Stimulated activated CD8-positive, alpha-beta memory T cell treated with anti-CD3 and anti-CD28 coated beads, Interleukin-2, amount 100 ng/mL, for 1 hour (primary cell): Measurements from ENCODE around the gene SLC19A1.
A peak's percentile ranks its signal among the peaks of the same experiment; 100 is the strongest.

Experiments used
- DNase-seq, 2 donors: peaks; one replicate each; pipeline ENCODE4 v3.0.0-alpha.2; 2020; ENCODE audit warnings: low read depth in 2 of 2

The SLC19A1 gene

DNA sequence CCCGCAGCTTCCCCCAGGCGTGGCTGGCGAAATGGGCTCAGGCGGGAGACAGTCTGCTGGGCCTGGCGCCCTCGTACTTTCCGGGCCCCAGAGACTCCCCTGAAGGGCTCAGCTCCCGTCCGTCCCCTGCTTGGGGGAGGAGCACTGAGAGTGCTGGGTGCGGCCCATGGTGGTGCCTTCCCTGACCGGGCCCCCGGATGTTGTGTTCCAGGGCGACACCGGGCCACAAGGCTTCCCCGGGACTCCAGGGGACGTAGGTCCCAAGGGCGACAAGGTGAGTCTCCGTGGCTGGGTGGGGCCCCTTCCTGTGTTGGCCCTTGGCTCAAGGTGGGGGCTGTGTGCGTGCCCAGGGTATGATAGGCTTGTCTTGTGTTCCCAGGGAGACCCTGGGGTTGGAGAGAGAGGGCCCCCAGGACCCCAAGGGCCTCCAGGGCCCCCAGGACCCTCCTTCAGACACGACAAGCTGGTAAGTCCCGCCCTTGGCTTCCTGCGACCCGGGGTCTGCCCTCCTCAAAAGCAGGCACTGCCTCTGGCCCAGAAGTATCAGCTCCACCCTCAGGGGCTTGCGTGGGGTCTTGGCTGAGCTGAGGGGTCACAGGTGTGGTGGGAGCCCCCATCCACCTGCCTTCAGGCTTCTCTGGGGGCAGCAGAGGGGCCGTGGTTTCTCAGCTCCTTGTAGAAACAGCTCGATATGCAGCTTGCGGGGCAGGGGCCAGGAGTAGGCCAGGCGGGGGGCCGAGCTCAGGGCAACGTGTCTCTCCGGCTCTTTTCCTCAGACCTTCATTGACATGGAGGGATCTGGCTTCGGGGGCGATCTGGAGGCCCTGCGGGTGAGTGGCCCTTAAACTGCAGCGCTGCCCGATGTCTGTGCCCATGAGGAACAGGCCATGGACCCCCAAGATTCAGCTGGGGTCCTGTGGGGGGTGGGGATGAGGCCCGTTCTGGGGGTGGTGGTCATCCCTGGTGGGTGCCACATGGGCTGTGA, 62.3 kb downstream of the SLC19A1 start:
- DNase-seq, result no peak

DNA sequence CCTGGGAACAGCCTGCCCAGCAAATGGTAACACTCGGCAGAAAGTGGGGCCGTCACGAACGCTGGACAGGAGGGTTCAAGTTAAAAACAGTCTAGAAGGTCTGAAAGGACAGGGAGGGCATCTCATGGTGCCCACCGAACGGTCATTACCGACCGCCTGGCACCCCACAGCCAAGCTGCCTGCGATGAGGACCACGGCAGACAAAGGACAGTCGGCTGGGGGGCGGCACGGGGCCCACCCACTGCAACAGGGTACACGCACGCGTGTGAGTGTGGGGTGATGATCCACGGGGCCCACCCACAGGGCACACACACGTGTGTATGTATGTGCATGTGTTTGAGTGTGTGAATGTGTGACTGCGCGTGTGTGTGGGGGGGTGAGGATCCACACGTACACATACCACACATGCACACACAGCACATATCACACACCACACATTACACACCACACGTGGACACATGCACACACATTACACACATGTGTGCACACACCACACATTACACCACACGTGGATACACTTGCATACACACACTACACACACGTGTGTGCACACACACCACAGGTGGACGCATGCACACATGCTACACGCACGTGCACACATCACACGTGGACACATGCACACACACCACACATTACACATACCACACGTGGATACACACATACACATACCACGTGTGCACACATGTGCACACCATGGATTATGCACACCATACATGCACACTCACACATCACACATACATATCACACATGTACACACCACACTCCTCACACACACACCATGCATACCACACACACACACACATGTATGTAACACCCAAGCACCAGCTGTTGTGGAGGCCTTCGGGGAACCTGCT, 63.2 kb downstream of the SLC19A1 start:
- no peak for DNase-seq

DNA sequence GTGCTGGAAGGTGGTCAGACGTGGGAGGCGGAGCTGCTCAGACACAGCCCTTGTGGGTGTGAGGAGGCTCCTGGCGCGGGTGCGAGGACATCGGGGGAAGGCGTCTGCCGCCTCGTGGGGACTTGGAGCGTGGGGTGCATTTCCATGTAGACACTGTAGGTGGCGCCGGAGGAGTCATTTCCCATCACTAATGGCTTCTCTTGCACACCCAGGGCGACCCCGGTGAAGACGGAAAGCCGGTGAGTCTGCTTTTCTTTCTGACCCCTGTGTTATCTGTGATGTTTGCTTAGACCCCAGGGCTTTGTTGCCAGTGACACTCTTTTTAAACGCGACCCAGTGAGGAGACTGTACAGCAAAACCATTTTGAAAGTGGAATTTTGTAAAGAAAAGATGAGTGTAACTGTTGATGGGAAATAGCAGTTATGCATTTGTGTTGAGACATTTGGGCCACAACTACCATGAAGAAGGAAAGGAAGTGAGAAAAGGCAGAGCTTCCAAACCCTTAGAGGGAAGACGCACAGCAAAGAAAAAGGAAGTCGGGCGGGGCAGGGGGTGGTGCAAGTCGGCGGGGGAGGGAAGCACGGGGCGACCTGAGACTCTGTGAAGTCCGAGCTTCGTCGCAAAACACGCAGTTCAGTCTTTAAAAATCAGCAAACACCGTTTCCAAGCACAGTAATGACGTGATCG, 64.0 kb downstream of the SLC19A1 start:
- peak; percentile 57 to 67 for DNase-seq

DNA sequence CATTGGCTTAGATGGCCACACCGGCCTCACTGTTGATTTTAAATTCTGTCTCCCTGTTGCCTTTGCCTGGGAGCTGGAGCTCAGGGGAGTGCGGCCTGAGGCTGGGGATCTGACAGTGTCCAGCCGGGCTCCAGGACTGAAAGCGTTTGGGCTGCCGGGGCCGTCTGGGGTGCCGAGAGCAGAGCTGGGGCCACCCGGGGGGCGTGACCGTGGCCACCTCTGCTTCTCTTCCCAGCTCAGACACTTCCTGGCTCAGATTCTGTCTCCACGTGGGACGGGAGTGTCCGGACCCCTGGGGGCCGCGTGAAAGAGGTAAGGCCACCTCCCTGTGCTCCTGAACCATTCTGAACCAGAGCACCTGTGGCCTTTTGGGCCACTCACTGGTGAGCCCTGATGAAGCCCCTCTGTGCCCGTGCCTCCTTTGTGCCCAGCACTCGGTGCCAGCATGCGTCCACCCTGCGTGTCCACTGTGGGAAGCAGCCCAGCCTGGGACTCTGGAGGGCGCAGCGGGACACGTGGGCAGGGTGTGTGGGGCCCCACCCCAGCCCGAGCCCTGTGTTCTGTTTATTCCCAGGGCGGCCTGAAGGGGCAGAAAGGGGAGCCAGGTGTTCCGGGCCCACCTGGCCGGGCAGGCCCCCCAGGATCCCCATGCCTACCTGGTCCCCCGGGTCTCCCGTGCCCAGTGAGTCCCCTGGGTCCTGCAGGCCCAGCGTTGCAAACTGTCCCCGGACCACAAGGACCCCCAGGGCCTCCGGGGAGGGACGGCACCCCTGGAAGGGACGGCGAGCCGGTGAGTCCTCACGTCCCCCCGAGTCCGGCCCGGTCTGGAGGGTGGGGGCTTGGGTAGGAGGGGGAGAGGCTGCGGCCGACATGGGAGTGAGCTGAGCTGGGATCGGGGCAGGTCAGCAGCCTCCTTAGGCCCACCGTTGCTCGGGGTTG, 64.8 kb downstream of the SLC19A1 start:
- DNase-seq, result no peak

DNA sequence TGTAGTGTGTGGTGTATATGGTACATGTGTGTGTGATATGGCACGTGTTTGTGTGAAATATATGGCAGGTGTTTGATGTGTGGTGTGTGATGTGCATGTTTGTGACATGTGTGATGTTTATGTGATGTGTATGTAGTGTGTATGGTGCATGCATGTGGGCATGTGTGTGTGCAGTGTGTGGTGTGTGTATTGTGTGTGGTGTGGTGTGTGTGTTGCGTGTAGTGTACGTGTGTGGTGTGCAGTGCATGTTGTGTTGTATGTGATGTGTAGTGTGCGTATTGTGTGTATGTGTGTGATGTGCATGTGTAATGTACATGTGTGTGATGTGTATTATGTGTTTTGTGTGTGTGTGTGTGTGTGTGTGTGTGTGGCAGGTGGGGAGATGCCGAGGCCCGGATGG, 65.7 kb downstream of the SLC19A1 start:
- DNase-seq, result no peak

DNA sequence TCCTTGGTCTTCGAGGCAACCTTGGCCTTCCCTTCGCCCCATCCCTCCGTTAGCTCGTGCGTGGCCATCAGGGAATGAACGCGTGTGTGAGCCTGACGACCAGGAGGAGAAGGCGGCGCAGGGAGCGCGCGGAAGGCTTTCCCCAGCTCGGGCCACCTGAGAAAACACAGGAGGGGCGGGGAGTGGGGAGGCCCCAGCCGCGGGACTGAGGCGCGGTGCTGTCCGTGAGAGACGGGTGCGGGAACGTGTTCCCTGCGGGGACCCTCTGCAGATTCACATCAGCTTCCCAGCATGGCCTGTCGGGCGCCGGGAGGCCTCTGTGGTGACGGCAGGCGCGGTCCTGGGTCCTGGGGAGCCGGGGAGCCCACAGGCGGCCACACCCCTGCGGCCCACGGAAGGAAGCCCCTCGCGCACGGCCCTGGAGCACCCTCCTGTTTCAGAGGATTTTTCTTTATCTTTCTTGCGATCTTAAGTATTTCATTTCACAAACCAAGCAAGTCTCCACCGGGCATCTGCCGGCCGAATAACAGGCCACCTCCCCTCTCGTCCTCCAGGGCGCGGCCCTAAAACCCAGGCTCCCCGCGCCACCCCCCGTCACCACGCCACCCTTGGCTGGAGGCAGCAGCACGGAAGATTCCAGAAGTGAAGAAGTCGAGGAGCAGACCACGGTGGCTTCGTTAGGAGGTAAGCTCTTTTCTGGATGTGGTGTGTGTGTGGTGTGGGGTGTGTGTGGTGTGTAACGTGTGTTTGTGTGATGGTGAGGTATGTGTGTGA, 66.3 kb downstream of the SLC19A1 start:
- no peak for DNase-seq

DNA sequence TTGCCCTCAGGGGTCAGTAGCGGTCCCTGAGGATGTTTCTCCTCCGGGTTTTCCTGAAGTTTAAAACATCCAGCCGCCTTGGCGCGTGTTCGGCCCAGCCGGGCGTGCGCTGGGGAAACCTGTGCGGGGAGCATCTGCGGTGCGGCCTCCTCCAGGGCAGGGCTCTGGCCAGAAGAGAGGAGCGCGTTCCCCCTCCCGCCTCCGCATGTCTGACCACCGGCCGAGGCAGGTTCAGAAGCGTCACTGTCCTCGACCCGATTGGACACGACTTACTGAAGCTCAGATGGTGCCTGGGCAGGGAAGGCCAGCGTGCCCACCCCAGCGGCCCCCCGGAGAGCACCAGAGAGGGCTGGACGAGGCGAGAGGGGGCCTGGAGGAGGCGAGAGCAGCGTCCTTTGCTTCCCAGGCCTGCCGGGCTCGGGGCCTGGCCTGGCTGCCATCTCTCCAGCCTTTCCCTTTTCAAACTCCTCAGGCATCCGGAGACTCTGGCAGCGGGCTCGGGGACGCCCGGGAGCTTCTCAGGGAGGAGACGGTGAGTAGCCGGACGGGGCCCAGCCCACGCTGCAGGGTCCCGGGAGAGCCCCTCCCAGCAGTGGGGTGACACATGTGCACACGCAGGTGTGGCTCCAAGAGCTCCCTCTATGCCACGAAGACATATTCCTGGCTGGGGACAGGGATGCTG, 67.1 kb downstream of the SLC19A1 start:
- DNase-seq, result no peak

DNA sequence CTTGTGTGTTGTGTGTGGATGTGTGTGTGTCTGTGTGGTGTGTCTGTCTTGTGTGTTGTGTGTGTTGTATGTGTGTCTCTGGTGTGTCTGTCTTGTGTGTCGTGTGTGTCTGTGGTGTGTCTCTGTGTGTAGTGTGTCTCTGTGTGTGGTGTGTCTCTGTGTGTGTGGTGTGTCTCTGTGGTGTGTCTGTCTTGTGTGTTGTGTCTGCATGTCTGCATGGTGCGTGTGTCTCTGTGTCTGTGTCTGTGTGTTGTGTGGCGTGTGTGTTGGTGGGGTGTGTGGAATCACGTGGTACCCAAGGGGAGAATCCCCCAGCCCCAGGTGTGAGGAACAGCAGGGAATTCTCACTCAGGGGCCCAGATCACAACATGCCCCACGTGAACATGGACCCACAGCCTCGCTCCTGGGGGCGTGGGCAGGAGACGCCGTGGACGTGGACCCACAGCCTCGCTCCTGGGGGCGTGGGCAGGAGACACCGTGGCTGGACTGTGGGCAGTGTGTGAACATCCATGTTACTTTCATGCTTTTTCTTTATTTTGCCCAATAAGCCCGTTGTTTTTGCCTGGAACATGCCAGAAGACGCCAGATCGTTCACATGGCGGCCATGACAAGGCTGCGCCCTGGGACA, 67.8 kb downstream of the SLC19A1 start:
- DNase-seq, result no peak

DNA sequence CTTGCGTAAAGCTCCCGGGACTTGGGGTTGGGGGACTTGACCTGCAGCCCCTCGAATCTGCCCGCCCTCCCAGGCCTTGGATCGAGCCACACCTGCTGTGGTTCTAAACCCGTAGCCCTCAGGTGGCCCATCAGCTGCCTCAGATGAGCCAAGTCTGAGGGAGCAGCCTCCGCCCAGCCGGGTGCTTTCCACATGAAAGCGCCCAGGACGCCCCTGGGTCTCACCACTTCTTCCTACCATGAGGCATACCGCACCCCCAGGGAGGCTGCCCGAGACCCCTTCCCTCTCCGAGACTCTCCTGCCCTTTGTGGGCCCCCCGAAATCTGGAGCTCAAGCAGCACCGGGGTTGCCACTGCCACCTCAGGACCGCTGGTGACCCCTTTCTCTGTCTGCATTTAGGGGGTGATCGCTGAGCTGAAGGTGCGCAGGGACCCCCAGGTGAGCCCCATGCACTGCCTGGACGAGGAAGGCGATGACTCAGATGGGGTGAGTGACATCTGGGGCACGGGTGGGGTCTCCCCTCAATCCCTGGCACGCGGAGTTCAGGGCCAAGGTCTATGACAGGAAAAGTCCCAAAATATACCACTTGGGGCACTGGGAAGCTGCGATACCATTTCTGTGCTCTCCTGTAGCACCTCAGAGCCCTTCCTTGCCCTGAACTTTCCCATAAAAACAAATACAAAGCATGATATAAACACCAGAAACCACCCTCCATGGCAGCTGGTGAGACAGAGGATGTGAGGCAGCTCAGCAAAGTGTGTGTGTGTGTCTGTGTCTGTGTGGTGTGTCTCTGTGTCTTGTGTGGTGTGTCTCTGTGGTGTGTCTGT, 68.5 kb downstream of the SLC19A1 start:
- no peak for DNase-seq

DNA sequence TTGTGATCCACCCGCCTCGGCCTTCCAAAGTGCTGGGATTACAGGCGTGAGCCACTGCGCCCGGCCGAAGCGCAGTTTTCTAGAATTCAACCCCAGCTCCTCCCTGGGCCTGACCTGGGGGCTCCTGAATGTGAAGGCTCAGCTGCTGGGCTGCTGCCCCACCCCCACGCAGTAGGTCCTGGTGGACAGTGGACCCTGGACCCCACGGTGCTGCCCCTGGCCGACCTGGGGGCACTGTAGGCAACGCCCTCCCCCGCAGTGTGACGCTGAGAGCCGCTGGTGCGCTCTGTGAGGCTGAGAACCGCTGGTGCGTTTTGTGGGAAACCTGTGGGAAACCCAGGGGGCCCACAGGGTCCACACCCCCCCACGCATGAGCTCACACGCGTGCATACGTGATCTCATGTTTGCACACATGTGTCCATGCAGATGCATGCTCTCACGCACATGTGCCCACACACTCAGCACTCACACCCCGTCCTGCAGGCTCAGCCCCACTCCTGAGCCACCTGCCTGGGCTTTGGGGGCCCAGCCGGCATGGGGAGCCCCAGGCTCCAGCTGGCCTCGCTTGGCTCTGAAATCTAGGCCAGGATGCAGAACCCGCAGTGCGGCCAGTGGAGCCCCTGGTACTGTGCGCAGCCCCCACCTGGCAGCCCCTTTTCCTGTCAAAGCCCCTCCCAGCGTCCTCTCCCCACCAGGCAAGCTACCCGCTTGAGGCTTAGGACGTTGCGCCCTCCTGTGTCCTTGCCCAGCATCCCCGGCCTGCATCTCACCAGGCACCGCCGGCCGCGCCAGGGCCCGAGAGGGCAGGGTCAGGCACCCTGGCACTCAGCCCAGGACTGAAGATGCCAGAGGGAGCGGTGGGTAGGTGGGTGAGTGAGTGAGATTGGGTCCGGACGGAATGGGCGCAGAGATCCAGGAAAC, 69.5 kb downstream of the SLC19A1 start:
- DNase-seq, result no peak

DNA sequence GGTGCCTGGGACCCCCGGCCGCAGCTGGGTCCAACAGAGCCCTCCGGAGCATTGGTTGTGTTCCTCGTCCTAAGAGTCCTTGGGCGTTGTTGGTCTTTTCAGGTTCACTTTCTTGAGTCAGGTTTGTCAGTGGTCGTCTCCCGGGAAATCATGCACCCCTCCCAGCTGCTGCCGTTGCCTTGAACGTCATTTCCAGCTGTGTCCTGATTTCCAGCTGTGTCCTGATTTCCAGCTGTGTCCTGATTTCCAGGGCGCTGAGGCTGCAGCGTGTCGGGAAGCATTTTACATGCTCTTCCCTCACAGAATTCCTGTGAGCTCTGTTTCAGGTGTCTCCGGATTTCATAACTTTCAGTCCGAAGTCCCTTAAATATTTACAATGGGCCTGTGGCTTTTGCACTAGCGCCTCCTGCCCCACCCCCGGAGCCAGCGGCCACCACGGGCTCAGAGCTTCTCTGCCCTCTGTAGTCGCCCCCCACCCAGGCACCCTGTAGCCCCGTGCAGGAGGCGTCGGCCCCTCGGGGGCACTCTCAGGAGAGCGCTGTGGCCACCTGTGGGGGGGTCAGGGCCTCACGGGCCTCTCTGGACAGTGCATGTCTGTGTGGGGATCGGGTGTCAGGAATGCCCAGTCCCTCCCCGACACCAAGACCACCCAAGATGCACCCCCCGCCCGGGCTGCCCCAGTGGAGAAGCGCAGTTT, 70.6 kb downstream of the SLC19A1 start:
- DNase-seq, result no peak

DNA sequence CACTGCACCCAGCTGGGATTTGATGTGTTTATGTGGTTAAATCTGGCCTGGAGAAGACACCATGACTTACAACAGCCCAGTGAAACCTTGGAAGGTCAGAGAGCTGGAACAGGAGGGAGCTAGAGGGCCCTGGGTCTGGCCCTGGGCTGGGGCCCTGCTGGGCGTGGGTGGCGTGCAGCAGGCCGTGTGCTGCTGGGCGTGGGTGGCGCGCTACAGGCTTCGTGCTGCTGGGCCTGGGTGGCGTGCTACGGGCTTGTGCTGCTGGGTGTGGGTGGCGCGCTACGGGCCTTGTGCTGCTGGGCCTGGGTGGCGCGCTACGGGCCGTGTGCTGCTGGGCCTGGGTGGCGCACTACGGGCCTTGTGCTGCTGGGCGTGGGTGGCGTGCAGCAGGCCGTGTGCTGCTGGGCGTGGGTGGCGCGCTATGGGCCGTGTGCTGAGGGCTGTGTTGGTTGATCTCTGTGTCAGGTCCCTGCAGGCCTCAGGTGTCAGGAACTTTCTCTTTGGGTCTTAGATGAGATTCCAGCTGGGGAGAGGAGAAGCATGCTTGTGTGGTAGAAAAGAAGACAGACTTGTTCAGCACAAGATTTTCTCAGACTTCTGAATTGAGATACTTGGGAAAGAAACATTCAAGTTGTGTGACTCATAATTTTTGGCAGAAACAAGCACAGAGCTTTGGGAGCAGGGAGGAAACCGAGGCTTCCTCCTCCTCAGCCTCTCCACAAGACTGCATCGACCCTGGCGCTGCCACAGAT, 71.3 kb downstream of the SLC19A1 start:
- no peak for DNase-seq

DNA sequence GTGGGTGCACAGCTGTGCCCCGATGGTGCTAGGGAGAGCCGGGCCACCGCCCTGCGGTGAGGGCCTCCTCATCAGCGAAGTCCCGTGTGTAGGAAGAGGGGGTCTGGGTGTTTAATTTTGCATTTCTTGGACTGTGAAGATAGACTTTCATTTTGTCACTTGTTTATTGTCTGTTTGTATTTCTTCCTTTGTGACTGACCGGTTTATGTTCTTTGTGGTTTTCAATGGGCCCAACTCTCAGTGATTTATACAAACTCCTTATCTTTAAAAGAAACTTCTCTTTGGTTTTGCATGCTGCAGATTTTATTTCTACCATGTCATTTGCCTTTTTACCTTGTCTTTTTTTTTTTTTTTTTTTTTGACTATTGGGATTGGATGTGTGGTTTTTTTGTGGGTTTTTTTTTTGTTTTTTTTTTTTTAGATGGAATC, 72.1 kb downstream of the SLC19A1 start:
- DNase-seq, result no peak

DNA sequence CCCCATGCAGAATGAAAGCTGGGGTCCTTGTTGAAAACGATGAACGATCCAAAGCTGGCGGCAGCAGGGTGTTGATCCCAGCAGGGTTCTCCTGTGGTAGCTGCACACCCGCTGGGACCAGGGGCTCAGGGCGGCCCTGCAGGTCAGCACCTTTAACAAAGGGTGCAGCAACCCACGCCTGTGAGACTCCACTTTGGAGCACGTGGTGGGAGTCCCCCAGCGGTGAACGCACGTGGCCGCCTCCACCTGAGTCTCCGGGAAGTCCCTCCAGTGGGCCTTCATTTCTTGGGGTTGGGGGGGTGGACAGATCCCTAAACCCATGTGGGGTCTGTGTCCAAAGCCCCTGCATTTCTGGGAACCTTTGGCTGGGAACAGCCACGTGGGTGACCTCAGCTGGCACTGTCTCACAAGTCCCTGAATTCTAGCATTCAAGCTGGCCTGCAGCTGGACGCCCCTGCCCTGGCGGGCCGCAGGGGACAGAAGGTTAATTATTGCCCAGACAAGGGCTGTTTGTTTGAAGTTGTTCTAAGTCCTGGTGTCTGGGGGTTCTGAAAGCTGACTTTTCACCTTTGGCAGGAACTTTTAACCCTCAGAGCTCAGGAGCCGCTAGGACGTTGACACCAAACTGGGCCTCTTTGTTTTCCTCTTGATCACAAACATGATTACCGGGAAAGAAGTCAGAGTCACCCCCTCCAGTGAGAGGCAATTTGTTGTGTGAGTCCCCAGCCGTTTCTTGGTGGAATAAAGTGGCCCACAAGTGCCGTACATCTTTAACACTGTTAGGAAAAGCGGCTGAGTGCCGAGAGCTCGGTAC, 72.8 kb downstream of the SLC19A1 start:
- no peak for DNase-seq

DNA sequence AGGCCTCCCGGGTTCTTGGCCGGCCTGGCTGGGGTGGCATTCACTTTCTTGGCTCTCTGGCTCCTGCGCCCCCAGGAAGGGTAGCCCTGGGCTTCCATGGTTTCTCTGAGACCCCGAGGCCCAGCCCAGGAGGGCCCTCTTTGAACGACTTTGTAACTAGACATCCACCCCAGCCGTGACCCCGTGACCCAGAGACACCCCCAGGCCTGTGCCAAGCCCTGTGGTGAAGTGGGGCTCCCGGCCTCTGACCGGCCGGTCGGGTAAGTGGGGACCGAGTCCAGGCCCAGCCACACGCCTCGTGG, 73.3 kb downstream of the SLC19A1 start:
- DNase-seq, result no peak
